ENCODE data around the gene SNX8.

- TF ChIP-seq CTCF (IDR thresholded peaks at IDR 0.05), result no peak
- TF ChIP-seq POLR2A (IDR thresholded peaks at IDR 0.05), result no peak
Observed at GRCh38 chr7:2357571-2357970, 43.3 kb upstream of the SNX8 start.

Measured in stomach (tissue), 4 donors.